Mucosa of descending colon (tissue), 3 donors: Measurements from ENCODE around the gene GPR21. TPM values are rescaled to one million over a fixed set of nuclear protein-coding genes. Genes with fewer than 3 reads are reported as not detected.
A peak's percentile ranks its signal among the peaks of the same experiment; 100 is the strongest.

Source experiments
- ATAC-seq: fragments of 200-7000 bp; cut with Tn5 transposase; one replicate; pipeline ENCODE4 v1.9.1; 2020; ENCODE audit warnings: mild to moderate bottlenecking, moderate library complexity
- DNase-seq, 3 donors: peaks; one replicate each; pipeline ENCODE4 v3.0.0-alpha.2; 2020
- H3K36me3 ChIP-seq: fragments of 200-600 bp; one replicate; pipeline ENCODE4 v1.8.0; 2021; ENCODE audit warnings: low read depth, mild to moderate bottlenecking
- H3K4me1 ChIP-seq: fragments of 200-600 bp; one replicate; pipeline ENCODE4 v1.8.0; 2021; ENCODE audit warnings: low read depth, mild to moderate bottlenecking
- H3K4me3 ChIP-seq: fragments of 200-600 bp; one replicate; pipeline ENCODE4 v1.8.0; 2021; ENCODE audit warnings: mild to moderate bottlenecking
- H3K9me3 ChIP-seq: fragments of 200-600 bp; one replicate; pipeline ENCODE4 v1.8.0; 2021; ENCODE audit warnings: mild to moderate bottlenecking
- CTCF ChIP-seq: fragments of 200-600 bp; IDR thresholded peaks from one replicate; pipeline ENCODE4 v1.8.0; 2022; ENCODE audit warnings: antibody characterized with exemption, mild to moderate bottlenecking
- intact Hi-C, 2 donors: fragments of 100-400 bp; cut with DNase I in 1 of 2; cut with micrococcal nuclease in 1 of 2; formaldehyde crosslinking; loops; one replicate each; pipeline versions ENCODE4 v1.11.0 to v1.11.1; 2022; cut with DNase I, micrococcal nuclease
- total RNA-seq, 3 donors: library from RNA; stranded (reverse); fragmentation: NEBNext Ultra II Directional in 2 of 3; extraction: Animal tissue kit (Norgen Biotek cat#: 25700) in 2 of 3; gene quantifications; one replicate each; pipeline versions ENCODE4 v1.2.1 to v1.2.4, GENCODE V29; 2021 to 2023
- donor health status: DM: no; HTN: no; CAD: no; lungs with moderate emphysema.
- donor health status: DM: no; HTN: no; CAD: no.
- donor health status: DM: no; HTN: yes; CAD: no.

Gene GPR21
- total RNA-seq, 3 donors from 2014 or later = 0.64 to 3.2 (median 2.6) TPM

DNA sequence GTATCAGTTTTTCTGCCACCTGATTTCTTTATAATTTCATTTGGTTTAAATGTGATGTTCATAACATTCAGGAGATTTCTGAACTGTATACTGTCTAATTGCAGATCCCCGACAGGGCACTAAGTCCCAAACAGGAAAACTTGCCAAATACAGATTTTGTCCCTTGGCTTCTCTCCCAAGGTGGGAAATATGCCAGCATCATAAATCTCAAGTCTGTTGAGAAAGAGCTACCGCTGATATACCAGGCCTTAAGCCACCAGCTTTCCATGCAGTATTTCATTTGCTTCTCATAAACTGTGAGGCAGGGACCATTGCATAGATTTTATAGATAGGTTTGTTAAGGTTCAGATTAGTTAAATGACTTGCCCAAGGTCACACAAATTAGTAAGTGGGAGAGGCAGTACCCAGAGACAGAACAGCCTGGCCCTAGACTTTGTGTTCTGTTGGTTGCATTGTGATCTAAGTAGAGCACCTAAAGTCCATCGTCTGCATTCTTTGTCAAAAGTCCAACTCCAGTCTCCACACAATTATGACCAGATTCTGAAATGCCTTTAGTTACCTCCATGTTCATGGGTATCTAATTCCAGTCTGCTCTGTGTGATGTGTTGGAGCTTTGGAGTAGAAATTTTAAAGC, 16.2 kb downstream of the GPR21 start:
- Histone ChIP-seq H3K36me3 (no peaks in the 10 kb centered on the region), H3K9me3 (no peaks in the 10 kb centered on the region), H3K4me1 (peaks cover 10% of the 10 kb centered on the region), H3K4me3 (no peak overlapping the region)
- intact Hi-C loops = no loop called here
- no peak for TF ChIP-seq CTCF
- DNase-seq (peak in 1 of 3 donors; percentile 65), ATAC-seq (peak; percentile 89)

DNA sequence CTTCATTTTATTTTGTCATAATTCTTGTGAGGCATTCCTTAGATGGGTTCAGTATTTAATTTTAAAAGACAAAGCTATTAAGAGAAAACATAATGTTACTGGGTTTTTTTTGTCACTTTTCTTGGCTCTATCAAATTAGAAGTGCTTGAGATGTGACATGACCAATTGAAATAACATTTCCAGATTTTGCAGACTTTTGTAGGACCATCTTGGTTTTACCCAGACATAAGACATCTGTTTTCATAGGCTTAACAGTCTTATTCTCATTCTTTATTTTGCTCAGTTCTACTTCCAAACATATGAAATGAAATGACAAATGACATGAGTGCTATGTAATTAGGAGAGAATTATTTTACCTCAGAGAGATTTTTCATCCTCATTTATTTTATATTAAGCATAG, 19.6 kb downstream of the GPR21 start:
- DNase-seq = no peak
- no peak overlapping the region for H3K4me3 ChIP-seq
- TF ChIP-seq CTCF = no peak
- H3K4me1 ChIP-seq = peaks cover 10% of the 10 kb centered on the region
- H3K9me3 ChIP-seq = no peaks in the 10 kb centered on the region
- H3K36me3 ChIP-seq = no peaks in the 10 kb centered on the region
- ATAC-seq = no peak
- intact Hi-C loops = no loop called here

GRCh38 chr9:123053711-123054110, 20.2 kb downstream of the GPR21 start:
- Histone ChIP-seq H3K4me1 (peaks cover 7% of the 10 kb centered on the region), H3K36me3 (no peaks in the 10 kb centered on the region), H3K9me3 (no peaks in the 10 kb centered on the region), H3K4me3 (no peak overlapping the region)
- no peak for DNase-seq
- intact Hi-C loops = no loop called here
- ATAC-seq = no peak
- no peak for TF ChIP-seq CTCF

- intact Hi-C loops = no loop called here
- Histone ChIP-seq H3K9me3 (no peaks in the 10 kb centered on the region), H3K4me3 (no peak overlapping the region), H3K4me1 (no peaks in the 10 kb centered on the region), H3K36me3 (no peaks in the 10 kb centered on the region)
- peak; percentile 51 for ATAC-seq
- DNase-seq = no peak
- TF ChIP-seq CTCF = no peak
Measured at GRCh38 chr9:123058834-123059233, 25.4 kb downstream of the GPR21 start.

DNA sequence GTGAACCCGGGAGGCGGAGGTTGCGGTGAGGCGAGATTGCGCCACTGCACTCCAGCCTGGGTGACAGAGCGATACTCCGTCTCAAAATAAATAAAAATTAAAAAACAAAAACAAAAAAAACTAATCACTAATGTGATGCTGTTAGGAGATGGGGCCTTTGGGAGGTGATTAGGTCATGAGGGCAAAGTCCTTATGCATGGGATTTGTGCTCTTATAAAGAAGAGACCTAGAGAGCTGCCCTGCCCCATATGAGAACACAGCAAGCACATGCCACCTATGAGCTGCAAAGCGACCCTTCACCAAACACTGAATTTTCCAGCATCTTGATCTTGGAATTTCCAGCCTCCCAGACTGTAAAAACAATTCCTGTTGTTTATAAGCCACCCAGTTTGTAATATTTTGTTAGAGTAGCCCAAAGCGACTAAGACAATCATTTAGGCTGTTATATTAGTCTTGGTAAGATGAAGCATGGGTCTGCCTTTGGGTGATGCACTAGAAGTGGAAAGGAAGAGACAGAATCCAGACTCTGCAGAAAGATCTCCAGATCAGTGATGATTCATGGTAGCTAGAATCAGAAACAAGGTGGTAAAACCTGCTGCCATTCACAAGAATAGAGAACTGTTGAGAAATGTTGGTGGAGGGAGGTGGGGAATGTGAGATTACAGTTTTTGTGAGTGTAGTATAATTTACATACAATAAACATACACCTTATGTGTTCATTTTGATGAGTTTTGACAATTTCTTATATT, 26.2 kb downstream of the GPR21 start:
- Histone ChIP-seq H3K4me1 (no peaks in the 10 kb centered on the region), H3K36me3 (no peaks in the 10 kb centered on the region), H3K9me3 (no peaks in the 10 kb centered on the region), H3K4me3 (no peak overlapping the region)
- intact Hi-C loops = no loop called here
- TF ChIP-seq CTCF = no peak
- no peak for ATAC-seq
- DNase-seq = no peak
